Stimulated activated CD4-positive, alpha-beta T cell treated with anti-CD3 and anti-CD28 coated beads, Interleukin-4, amount 100 ng/mL, for 1 hour (primary cell): ENCODE results near the gene PTPRG.
"Not testable (repeated sequence)": the region's sequence is repeated elsewhere in the genome, so short reads cannot be mapped to it uniquely, and the experiment has no call there.

ENCODE experiments used
- DNase-seq: peaks from one replicate; pipeline ENCODE4 v3.0.0-alpha.2; 2020

Gene PTPRG

GRCh38 chr3:61690016-61690415, 128.6 kb downstream of the PTPRG start:
- DNase-seq: no peak

DNA sequence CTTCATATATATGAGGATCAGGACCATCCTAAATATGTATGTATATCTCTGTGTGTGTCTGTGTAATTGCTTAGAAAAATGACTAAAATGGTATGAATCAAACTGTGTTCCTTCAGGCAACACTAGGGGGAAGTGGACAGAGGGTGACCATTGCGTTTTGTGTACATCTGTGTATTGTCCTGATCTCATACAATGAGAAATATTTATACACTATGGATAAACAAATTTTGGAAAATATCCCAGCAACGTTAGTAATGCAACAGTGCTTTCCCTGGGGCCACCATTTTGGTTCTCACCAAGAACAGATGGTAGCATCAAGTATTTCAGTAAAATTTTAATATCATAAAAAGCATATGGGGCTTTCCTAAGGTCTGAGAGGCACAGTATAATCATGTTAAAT, 130.1 kb downstream of the PTPRG start:
- DNase-seq: no peak

GRCh38 chr3:61697301-61697700, 135.9 kb downstream of the PTPRG start:
- DNase-seq: no peak

DNA sequence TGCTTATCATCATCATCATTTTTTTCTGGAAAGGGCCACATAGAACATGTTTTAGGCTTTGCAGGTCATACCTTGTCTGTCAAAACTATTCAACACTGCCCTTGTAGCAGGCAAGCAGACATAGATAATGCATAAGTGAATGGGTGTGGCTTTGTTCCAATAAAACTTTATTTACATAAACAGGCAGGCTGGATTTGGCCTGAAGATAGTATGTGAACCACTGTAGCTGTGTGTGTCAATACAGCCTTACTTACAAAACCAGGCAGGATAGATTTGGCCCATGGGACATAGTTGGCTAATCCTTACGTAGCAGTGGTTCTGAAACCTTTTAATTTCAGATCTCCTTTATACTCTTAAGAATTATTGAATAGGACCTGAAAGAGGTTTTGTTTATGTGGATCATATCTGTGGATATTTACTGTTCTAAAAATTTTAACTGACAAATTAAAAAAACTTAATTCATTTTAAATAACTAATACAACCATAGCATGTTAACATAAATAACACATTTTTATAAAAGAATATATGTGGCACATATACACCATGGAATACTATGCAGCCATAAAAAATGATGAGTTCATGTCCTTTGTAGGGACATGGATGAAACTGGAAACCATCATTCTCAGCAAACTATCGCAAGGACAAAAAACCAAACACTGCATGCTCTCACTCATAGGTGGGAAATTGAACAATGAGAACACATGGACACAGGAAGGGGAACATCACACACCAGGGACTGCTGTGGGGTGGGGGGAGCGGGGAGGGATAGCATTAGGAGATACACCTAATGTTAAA, 137.1 kb downstream of the PTPRG start:
- not testable (repeated sequence) for DNase-seq

- no peak for DNase-seq
Measured at GRCh38 chr3:61699622-61700021, 138.3 kb downstream of the PTPRG start.

DNA sequence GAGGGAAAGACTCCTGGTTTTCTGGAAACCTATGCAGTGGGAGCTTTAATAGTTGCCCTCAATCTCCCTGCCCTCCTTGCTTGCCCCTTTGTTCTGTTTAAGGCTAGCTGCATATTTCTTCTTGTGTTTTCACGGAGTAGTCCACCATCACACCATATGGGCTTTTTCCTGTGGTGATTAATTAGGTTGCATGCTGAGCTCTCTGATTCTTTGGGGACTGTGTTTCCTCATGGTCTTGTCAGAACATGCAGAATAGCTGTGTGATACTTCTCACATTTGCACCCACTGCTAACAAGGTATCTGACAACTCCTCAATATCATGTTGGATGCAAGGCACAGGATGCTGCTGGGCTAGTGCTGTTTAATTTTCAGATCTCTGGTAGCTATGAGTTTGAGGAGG, 139.6 kb downstream of the PTPRG start:
- DNase-seq: no peak

DNA sequence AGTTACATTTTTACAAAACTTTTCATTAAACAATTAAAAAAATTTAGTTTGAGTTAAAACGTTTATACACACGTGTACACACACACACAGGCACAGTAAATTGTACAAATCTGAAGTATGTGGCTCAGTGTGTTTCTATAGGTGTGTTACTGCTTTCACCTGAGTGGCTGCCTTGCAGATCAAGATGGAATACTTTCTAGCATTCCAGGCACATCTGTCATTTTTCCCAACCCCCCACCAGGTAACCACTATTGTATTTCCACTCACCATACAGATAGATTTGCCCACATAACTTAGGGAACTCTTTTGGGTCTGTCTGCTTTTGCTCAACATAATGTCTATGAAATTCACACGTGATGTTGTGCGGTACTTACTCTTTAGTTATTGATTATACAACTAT, 141.1 kb downstream of the PTPRG start:
- DNase-seq: no peak

DNA sequence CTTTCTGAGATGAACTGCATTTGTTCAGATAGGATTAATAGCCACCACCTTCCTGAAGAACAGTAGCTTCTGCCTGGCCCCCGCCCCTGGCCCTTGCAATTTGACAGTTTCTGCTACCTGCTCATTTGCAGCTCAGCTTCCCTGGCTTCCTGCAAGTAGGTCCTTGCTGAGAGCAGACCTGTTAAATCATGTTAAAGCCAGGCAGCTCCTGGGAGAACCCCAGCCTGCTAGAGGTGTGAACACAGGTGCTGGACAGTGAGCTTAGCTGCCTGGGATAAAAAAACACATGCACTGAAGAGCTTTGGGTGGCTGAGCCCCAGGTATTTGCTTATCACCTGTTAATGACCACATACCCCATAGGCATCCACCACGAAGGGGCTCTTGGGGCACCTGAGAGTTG, 143.4 kb downstream of the PTPRG start:
- no peak for DNase-seq

GRCh38 chr3:61707492-61707891, 146.1 kb downstream of the PTPRG start:
- no peak for DNase-seq

GRCh38 chr3:61710920-61711319, 149.5 kb downstream of the PTPRG start:
- DNase-seq: not testable (repeated sequence)

DNA sequence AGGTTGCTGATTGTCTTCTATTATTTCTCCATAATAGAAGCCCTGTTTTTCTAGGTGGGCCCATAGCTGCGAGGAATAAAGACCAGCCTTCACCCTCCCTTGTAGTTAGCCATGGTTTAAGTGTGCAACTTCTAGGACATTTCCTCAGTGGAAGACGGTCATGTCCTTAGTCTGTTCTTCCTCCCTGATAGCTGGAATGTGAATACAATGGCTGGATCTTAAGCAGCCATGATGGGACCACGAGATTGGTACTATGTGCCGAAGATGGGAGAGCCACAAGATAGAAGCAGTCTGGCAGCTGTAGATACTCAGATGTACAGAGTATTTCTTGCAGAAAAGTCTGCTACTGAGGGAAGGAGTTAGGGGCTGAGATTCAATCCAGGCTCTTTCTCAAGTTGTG, 152.9 kb downstream of the PTPRG start:
- DNase-seq: no peak

- no peak for DNase-seq
Measured at GRCh38 chr3:61715886-61716527, 154.6 kb downstream of the PTPRG start.

DNA sequence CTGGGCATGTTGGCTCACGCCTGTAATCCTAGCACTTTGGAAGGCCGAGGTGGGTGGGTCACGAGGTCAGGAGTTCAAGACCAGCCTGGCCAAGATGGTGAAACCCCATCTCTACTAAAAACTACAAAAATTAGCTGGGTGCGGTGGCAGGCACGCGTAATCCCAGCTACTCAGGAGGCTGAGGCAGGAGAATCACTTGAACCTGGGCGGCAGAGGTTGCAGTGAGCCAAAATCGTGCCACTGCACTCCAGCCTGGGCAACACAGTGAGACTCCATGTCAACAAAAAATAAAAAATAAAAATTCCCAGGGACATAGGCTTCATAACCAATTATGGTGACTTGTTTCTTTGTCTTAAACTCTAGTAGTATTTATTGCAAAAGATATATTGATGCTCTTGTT, 155.3 kb downstream of the PTPRG start:
- DNase-seq: not testable (repeated sequence)

GRCh38 chr3:61718565-61718964, 157.2 kb downstream of the PTPRG start:
- no peak for DNase-seq

GRCh38 chr3:61719278-61719977, 158.1 kb downstream of the PTPRG start:
- DNase-seq: no peak

DNA sequence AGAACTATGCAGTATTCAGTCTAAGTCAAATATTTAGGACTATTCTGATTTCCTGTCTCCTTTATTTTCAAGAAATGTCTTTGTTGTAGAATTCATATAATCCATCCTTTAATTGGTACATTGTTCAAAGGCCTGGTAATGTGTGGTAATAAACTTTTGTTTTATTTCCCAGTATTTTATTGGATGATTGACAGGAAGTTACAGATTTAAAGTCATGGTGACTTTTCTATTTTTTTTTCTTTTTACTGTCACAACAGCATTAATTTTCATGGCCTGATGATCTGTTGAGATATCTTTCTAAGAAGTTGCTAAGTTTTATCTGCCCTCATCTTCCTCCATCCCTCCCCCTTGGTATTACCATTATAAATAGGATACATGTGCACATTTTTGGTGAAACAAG, 161.7 kb downstream of the PTPRG start:
- DNase-seq: no peak

DNA sequence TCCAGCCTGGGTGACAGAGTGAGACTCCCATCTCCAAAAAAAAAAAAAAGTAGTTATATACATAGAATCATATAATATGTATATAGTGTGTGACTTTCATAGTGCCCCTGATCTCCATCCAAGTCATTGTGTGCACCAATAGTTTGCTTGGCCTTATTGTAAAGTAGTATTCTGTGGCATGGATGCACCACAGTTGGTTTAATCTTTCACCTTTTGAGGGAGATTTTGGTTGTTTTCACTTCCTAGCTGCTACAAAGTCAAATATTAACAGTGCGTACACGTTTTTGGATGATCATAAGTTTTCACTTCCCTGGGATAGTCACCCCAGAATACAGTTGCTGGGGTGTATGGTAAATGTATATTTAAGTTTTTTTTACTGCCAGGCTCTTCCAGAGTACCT, 162.8 kb downstream of the PTPRG start:
- no peak for DNase-seq

- DNase-seq: no peak
Measured at GRCh38 chr3:61724801-61725200, 163.4 kb downstream of the PTPRG start.

DNA sequence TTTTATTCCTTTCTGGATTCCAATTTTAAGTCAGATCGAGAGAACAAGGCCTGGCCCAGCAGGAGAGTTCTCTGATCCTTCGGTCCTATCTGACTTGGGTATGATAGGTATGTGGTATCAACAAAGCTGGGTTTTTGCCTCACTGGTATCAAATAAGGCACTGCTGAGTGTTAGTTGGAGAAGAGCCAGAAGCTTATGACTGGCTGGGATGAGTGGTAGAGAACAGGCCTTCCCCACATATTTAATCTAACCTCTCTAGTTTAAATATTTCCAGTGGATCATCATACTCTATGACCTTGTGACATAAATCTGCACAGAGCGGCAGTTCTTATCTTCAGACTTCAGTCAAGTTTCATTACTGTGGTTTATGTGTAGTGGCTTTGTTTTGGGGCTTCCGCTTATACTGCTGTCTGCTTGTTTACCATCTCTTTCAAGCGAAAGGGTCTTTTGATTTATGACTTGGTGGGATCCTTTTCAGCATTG, 164.5 kb downstream of the PTPRG start:
- no peak for DNase-seq

GRCh38 chr3:61727435-61727834, 166.1 kb downstream of the PTPRG start:
- no peak for DNase-seq

- DNase-seq: no peak
Measured at GRCh38 chr3:61729038-61729634, 167.8 kb downstream of the PTPRG start.

GRCh38 chr3:61730056-61730455, 168.7 kb downstream of the PTPRG start:
- DNase-seq: no peak

DNA sequence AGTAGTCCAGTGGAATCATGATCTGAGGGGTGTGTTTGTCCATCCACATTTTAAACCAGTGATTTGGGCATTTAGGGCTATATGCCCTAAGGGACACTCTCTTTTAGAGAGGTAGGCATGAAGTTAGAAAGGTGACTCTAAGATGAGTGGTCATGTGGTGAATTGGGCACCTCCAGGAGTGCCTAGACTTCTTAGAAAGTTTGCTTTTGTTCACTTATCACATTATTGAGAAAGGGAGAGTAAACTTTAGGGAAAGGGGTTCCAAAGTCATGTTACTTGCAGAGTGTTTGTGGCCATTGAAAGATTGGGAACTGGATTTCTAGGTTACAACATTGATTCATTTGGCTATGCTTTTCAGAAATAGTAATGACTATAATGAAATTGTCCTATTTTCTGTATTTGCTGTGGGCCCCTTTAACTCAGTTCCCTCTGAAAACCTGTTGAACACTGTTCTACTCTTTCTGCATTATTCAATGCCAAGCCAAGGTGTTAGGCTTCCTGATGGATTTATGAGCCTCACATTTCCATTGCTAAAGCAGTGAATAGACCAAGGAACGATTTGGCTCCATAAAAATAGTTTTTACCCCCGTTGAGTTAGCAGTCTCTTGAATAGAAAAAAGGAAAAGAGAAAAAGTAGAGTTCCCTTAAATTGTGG, 169.3 kb downstream of the PTPRG start:
- no peak for DNase-seq
